GM12891 (cell line): ENCODE data around the gene ATP1B1.

ENCODE experiments used
- PAX5 ChIP-seq: IDR thresholded peaks from 2 replicates; pipeline ENCODE4 v1.6.1; 2011; ENCODE audit warnings: low read length, moderate library complexity, mild to moderate bottlenecking; ENCODE audit not compliant: insufficient read depth, severe bottlenecking
- POLR2A ChIP-seq: IDR thresholded peaks from 2 replicates; pipeline ENCODE4 v1.6.1; 2011; ENCODE audit warnings: low read depth, low read length, control low read depth
- POLR2AphosphoS5 ChIP-seq: IDR thresholded peaks from 2 replicates; pipeline ENCODE4 v1.6.1; 2011; ENCODE audit warnings: low read depth, low read length, control low read depth
- SPI1 ChIP-seq: IDR thresholded peaks from 2 replicates; pipeline ENCODE4 v1.6.1; 2011; ENCODE audit warnings: low read depth, low read length, control low read depth
- TAF1 ChIP-seq: IDR thresholded peaks from 2 replicates; pipeline ENCODE4 v1.6.1; 2011; ENCODE audit warnings: low read depth, low read length, control low read depth

GRCh38 chr1:169161496-169162194, 55.2 kb downstream of the ATP1B1 start:
- TF ChIP-seq POLR2AphosphoS5 (no peak), POLR2A (no peak), SPI1 (peak; percentile 89), TAF1 (no peak), PAX5 (no peak)
